ENCODE measurements around the gene SH3PXD2A.

- TF ChIP-seq POLR2A (IDR thresholded peaks at IDR 0.05; ENCODE audit: low read length) (no peak), GATA1 (IDR thresholded peaks at IDR 0.05; ENCODE audit: low read depth, low read length) (no peak)
Measured at GRCh38 chr10:103562383-103562782, 293.0 kb downstream of the SH3PXD2A start.
